Activated T-cell treated with anti-CD3 and anti-CD28 coated beads for 24 hours (primary cell): Measurements from ENCODE around the gene FBXO44.
"Not testable (repeated sequence)": the region's sequence is repeated elsewhere in the genome, so short reads cannot be mapped to it uniquely, and the experiment has no call there.

Experiments
- DNase-seq: peaks from one replicate; pipeline ENCODE4 v3.0.0-alpha.2; 2020; ENCODE audit warnings: low read depth

FBXO44 gene, protein sequence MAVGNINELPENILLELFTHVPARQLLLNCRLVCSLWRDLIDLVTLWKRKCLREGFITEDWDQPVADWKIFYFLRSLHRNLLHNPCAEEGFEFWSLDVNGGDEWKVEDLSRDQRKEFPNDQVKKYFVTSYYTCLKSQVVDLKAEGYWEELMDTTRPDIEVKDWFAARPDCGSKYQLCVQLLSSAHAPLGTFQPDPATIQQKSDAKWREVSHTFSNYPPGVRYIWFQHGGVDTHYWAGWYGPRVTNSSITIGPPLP

DNA sequence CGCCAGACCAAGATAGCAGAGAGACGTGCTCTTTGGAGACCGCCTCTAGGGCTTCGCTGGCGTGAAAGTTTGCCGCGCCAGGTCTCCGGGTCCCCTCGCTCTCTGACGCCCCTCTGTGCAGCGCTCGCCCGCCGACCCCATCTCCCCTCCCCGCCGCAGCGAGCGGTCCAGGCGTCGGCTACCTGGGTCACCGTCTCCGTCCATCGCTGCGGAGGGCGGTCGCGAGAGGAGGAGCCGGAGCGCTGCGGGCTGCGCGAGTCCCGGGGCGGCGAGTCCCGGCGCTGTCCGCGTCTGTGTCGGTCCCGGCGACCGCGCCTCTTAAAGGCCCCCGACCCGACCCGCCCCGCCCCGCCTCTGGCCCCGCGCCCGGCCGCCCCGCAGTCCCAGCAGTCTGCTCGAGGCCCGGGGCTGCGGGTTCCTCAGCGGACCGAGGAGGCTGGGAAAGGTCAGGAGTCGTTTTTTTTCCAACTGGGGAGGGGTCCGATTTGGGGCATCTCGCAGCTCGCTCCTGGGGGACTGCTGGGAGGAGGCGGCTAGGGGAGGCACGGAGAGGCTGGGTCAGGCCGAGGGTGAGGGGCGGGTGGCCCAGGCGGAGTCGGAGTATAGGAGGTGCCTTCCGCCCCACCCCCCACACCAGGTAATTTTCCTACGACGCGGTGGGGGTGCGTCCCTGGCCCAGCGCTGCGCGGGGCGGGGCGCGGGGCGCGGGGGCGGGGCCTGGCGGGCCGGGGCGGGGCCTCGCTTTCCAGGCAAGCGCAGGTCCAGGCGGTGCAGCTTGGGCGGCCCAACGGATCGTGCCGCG lies at the start of gene FBXO44, which contains the start of gene FBXO2:
FBXO44 (plus strand) TSS at position 741 of the 802 bp plus-strand sequence. CDS start 959 bp downstream, outside the sequence.
FBXO2 (minus strand) TSS at position 293 of the 802 bp plus-strand sequence; CDS start at position 204, 89 bp downstream.
- DNase-seq = peak; percentile 57

DNA sequence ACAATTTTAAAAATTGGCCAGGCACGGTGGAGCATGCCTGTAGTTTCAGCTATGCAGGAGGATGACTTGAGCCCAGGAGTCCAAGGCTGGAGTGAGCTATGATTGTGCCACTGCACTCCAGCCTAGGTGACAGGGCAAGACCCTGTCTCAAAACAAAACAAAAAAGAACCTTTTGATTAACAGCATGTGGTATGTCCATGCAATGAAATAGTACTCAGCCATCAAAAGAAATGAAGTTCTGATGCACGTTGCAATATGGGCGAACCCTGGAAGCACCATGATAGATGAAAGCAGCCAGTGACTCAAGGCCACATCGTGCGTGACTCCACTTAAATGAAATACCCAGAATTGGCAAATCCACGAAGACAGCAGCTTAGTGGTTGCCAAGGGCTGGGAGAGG lies 47.9 kb upstream of the FBXO44 start:
- no peak for DNase-seq

DNA sequence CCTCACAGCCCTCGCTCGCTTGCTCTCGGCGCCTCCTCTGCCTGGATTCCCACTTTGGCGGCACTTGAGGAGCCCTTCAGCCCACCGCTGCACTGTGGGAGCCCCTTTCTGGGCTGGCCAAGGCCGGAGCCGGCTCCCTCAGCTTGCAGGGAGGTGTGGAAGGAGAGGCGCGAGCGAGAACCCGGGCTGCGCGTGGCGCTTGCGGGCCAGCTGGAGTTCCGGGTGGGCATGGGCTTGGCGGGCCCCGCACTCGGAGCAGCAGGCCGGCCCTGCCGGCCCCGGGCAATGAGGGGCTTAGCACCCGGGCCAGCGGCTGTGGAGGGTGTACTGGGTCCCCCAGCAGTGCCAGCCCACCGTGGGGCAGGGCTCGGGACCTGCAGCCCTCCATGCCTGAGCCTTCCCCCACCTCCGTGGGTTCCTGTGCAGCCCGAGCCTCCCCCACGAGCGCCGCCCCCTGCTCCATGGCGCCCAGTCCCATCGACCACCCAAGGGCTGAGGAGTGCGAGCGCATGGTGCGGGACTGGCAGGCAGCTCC lies 46.0 kb upstream of the FBXO44 start:
- not testable (repeated sequence) for DNase-seq

DNA sequence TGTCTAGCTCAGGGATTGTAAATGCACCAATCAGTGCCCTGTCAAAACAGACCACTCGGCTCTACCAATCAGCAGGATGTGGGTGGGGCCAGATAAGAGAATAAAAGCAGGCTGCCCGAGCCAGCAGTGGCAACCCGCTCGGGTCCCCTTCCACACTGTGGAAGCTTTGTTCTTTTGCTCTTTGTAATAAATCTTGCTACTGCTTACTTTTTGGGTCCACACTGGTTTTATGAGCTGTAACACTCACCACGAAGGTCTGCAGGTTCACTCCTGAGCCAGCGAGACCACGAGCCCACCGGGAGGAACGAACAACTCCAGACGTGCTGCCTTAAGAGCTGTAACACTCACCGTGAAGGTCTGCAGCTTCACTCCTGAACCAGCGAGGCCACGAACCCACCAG lies 45.3 kb upstream of the FBXO44 start:
- DNase-seq = not testable (repeated sequence)

GRCh38 chr1:11610629-11611180 lies 44.0 kb upstream of the FBXO44 start:
- no peak for DNase-seq

DNA sequence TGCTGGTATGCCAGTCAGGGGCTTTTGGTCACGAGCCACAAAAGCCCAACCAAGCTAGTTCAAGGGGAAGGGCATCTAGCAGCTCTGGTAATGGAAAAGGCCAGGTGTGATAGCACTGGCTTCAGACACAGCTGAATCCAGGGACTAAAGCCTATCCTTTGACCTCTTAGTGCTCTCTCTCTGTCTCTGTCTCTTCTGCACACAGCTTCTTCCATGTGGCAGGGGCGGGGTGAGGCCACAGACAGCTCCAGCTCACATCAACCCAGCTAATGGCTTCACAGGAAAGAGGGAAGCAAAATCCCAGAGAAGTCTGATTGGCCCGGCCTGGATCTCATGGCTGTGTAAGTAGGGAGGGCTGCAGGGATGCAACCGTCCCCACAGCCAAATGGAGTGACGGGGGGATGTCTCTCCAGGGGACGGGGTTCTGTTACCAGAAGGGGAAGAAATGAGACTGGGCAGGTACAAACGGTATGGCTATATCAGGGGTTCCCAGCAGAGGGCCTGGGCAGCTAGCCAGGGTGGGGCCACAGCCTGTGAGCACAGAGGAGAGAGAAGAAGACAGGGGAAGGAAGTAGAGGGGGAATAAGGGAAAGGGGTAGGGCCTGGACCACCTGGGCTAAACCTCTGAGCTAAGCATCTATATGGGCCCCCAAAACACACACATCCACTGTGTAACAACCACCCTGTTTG lies 42.9 kb upstream of the FBXO44 start:
- no peak for DNase-seq

GRCh38 chr1:11613347-11613746 lies 41.3 kb upstream of the FBXO44 start:
- DNase-seq = no peak

DNA sequence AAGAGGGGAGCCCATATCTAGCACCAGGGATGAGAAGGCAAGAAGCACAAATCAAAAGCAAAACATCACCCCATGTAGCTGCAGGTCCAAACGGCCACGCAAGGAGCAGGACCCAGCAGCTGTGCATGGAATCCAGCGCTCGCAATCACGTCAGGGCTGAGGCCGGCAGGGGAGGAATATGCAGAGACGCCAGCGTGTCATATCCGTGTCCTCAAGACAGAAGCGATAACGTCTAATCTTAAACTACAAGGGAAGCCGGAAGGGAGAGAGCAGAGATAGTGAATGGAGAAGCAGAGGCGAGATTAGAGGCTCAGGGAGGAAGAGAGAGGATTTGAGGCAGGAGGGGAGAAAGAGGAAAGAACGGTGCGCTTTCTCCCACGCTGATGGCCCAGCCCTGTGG lies 39.6 kb upstream of the FBXO44 start:
- no peak for DNase-seq

DNA sequence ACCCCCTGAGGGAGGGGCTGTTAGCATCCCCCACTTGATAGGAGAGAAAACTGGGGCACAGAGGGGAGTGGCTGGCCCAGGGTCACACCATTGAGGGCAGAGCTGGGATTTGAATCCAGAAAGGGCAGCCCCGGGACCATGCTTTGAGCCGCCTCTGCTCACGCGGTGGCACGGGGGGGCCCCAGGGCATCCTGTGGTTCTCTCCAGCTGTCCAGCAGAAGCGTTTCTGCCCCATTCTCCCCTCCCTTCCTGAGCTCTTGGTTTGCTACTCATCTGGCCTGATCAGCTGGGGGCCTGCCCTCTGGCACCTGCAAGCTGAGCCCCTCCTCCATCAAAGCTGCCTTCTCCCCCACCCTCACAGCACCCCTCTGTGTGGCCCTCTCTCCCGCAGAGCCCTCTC lies 37.9 kb upstream of the FBXO44 start:
- DNase-seq = no peak

DNA sequence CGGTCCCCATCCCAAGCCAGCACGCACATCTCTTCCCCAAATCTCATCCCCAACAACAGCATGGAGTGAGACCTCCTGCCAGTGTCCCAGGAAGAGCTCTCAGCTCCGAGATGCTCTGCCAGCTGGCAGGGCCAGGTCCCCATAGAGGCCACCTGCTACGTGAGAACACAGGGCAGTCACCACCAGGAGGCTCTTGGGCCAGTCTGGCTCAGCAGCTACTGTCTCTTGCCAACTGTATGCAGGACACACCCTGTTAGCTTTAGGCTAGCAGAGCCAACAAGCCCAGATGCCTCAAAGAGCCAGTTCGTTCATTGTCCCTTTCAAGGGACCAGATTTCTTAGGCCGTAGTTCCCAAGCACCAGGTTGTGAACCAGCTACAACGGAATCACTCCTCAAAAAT lies 37.4 kb upstream of the FBXO44 start:
- DNase-seq = no peak

GRCh38 chr1:11617741-11618140 lies 36.9 kb upstream of the FBXO44 start:
- DNase-seq = no peak

GRCh38 chr1:11620405-11620804 lies 34.3 kb upstream of the FBXO44 start:
- no peak for DNase-seq

DNA sequence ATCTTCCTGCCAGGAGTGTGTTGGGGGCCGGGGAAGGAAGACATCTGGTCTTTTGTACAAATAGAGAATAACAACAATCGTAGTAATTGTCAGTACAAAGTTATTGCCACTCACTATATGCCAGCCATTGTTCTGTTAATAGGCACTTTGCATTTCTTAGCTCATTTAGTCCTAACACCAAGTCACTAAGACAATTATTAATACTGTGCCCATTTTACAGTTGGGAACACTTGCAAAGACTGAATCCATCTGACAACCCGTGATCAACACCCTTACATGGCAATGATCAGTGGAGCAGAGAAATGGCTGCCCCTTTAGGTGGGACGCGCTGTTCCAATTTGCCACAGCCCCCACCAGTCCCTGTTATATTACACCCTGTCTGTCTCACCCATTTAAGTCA lies 33.8 kb upstream of the FBXO44 start:
- DNase-seq = no peak

DNA sequence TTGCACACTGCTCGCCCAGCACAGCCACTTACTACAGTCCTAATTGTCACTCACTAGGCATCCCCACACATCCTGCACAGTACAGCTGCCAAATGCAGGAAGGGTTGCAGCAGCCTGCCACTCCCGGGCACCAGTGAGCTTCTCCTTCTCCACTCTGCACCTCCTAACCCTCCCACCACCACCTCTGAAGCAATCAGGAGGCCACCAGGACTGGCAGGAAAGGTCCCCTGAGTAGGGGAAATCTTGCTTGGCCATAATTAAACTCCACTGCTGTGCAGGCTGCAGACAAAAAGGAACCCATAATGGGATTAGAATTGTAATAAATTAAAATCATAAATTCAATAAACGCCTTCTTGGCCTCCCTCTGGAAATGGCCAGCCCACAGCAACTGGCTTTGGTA lies 32.3 kb upstream of the FBXO44 start:
- no peak for DNase-seq

- DNase-seq = no peak
Measured at GRCh38 chr1:11623702-11624101, 31.0 kb upstream of the FBXO44 start.

- no peak for DNase-seq
Measured at GRCh38 chr1:11626551-11626950, 28.1 kb upstream of the FBXO44 start.

GRCh38 chr1:11628767-11629166 lies 25.9 kb upstream of the FBXO44 start:
- DNase-seq = no peak

- DNase-seq = no peak
Measured at GRCh38 chr1:11629184-11630016, 25.3 kb upstream of the FBXO44 start.

DNA sequence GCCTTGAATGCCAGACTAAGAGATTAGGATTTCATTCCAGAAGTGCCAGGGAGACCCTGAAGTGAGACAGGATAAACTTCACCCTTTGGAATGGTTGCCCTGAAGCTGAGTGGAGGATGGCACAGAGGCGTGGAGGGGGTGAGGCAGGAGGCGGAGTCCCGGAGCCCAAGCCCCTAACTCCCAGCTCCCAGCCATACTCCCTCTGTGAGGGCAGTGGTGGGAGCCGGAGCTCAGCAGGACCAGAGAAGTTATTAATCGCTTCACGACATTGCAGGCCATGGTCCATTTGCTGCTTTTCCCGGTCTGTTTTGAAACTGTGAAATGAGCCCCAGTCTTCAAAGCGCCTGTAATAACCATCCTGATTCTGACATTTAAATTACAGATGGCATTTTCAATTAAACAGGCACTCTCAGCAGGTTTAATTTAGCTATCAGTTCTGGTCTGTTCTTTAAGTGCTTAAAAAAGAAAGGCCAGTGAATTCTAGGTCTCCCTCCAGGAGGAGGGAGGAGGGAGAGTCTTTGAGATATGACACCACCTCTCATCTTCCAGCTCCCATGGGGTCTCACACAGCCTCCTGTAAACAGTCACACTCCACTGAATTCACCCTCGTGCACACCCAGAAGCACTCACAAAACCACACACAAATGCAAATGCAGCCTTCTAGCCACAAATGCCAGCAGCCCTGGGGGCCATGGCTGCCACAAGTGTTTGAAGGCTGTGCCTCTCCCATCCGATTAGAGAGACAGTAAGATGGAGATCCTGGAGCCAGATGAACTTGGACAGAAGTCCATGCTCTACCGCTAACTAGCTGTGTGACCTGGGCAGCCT lies 20.1 kb upstream of the FBXO44 start:
- no peak for DNase-seq

- no peak for DNase-seq
Measured at GRCh38 chr1:11638121-11638520, 16.6 kb upstream of the FBXO44 start.
